H9 (cell line): ENCODE data around the gene AFF1. TPM values are rescaled to one million over a fixed set of nuclear protein-coding genes. Genes with fewer than 3 reads are reported as not detected.

Source experiments
- DNase-seq: peaks from one replicate; pipeline ENCODE4 v3.0.0-alpha.2; 2017
- H2AFZ ChIP-seq: one replicate; pipeline ENCODE4 v1.6.1; 2013; ENCODE audit warnings: mild to moderate bottlenecking, low read length, control low read depth, moderate library complexity
- H2AK5ac ChIP-seq: 2 replicates; pipeline ENCODE4 v1.6.1; 2013; ENCODE audit warnings: low read length, control low read depth, mixed read lengths; ENCODE audit not compliant: insufficient read length
- H2BK120ac ChIP-seq: one replicate; pipeline ENCODE4 v1.6.1; 2013; ENCODE audit warnings: low read depth, mild to moderate bottlenecking, low read length, control low read depth, inconsistent platforms; ENCODE audit not compliant: poor library complexity, severe bottlenecking
- H2BK12ac ChIP-seq: 2 replicates; pipeline ENCODE4 v1.6.1; 2013; ENCODE audit warnings: low read length, control low read depth, mixed read lengths, low read depth; ENCODE audit not compliant: insufficient read length
- H2BK15ac ChIP-seq: 2 replicates; pipeline ENCODE4 v1.6.1; 2013; ENCODE audit warnings: low read depth, low read length, control low read depth
- H2BK20ac ChIP-seq: one replicate; pipeline ENCODE4 v1.6.1; 2013; ENCODE audit warnings: low read depth, mild to moderate bottlenecking, low read length, control low read depth, inconsistent platforms; ENCODE audit not compliant: poor library complexity, severe bottlenecking
- H2BK5ac ChIP-seq: 2 replicates; pipeline ENCODE4 v1.6.1; 2013; ENCODE audit warnings: low read length, control low read depth, mixed read lengths; ENCODE audit not compliant: insufficient read length
- H3K14ac ChIP-seq: 2 replicates; pipeline ENCODE4 v1.6.1; 2013; ENCODE audit warnings: low read length, control low read depth; ENCODE audit not compliant: insufficient read depth
- H3K18ac ChIP-seq: 2 replicates; pipeline ENCODE4 v1.6.1; 2013; ENCODE audit warnings: low read depth, mild to moderate bottlenecking, mixed read lengths, low read length, control low read depth; ENCODE audit not compliant: insufficient read length
- H3K23ac ChIP-seq: 2 replicates; pipeline ENCODE4 v1.6.1; 2013; ENCODE audit warnings: low read length, control low read depth, mixed read lengths, low read depth; ENCODE audit not compliant: insufficient read length
- H3K23me2 ChIP-seq: 2 replicates; pipeline ENCODE4 v1.6.1; 2013; ENCODE audit warnings: low read depth, mild to moderate bottlenecking, mixed read lengths, low read length, control low read depth; ENCODE audit not compliant: insufficient read length, poor library complexity, severe bottlenecking
- H3K27ac ChIP-seq: 2 replicates; pipeline ENCODE4 v1.5.1; 2013; ENCODE audit warnings: low read length, control low read depth, mixed read lengths, low read depth; ENCODE audit not compliant: insufficient read length
- H3K27me3 ChIP-seq: 2 replicates; pipeline ENCODE4 v1.6.1; 2013; ENCODE audit warnings: low read length, control low read depth, inconsistent platforms; ENCODE audit not compliant: insufficient read depth
- H3K4ac ChIP-seq: 2 replicates; pipeline ENCODE4 v1.6.1; 2013; ENCODE audit warnings: low read depth, mild to moderate bottlenecking, control low read depth, inconsistent platforms, low read length, moderate library complexity
- H3K4me1 ChIP-seq: 2 replicates; pipeline ENCODE4 v1.6.1; 2013; ENCODE audit warnings: low read length, control low read depth, inconsistent platforms; ENCODE audit not compliant: insufficient read depth
- H3K4me2 ChIP-seq: 2 replicates; pipeline ENCODE4 v1.6.1; 2013; ENCODE audit warnings: low read length, control low read depth, mixed read lengths; ENCODE audit not compliant: insufficient read length, insufficient read depth
- H3K56ac ChIP-seq: 2 replicates; pipeline ENCODE4 v1.6.1; 2013; ENCODE audit warnings: low read depth, mild to moderate bottlenecking, mixed read lengths, low read length, control low read depth; ENCODE audit not compliant: insufficient read length
- H3K79me1 ChIP-seq: 2 replicates; pipeline ENCODE4 v1.6.1; 2013; ENCODE audit warnings: low read depth, mild to moderate bottlenecking, moderate library complexity, low read length, control low read depth, inconsistent platforms; ENCODE audit not compliant: insufficient read depth, poor library complexity, severe bottlenecking
- H3K79me2 ChIP-seq: 2 replicates; pipeline ENCODE4 v1.6.1; 2013; ENCODE audit warnings: low read length, control low read depth, inconsistent platforms; ENCODE audit not compliant: insufficient read depth
- H3K9ac ChIP-seq: 2 replicates; pipeline ENCODE4 v1.6.1; 2013; ENCODE audit warnings: low read length, control low read depth, mixed read lengths; ENCODE audit not compliant: insufficient read length; ENCODE audit errors: extremely low read depth
- H3K9me3 ChIP-seq: one replicate; pipeline ENCODE4 v1.6.1; 2013; ENCODE audit warnings: low read depth, low read length, inconsistent platforms; ENCODE audit not compliant: control insufficient read depth
- H3T11ph ChIP-seq: one replicate; pipeline ENCODE4 v1.6.1; 2013; ENCODE audit warnings: mild to moderate bottlenecking, low read length, control low read depth, inconsistent platforms
- H4K20me1 ChIP-seq: one replicate; pipeline ENCODE4 v1.6.1; 2013; ENCODE audit not compliant: control insufficient read depth, insufficient read length, insufficient read depth
- H4K5ac ChIP-seq: 2 replicates; pipeline ENCODE4 v1.6.1; 2013; ENCODE audit warnings: low read depth, mild to moderate bottlenecking, mixed read lengths, low read length, control low read depth; ENCODE audit not compliant: insufficient read length
- H4K8ac ChIP-seq: replicated peaks from 2 replicates; pipeline ENCODE4 v1.6.1; 2013; ENCODE audit warnings: low read length, control low read depth, mixed read lengths, low read depth; ENCODE audit not compliant: insufficient read length
- H4K91ac ChIP-seq: 2 replicates; pipeline ENCODE4 v1.6.1; 2013; ENCODE audit warnings: low read depth, mild to moderate bottlenecking, moderate library complexity, mixed read lengths, low read length, control low read depth; ENCODE audit not compliant: insufficient read length
- H3K27ac Mint-ChIP-seq, 3 experiments: 2 replicates in 2 of 3; 3 replicates in 1 of 3; pipeline ENCODE4 v1.8.0; 2020 to 2021; ENCODE audit warnings: mixed read lengths in 3 of 3, mild to moderate bottlenecking in 1 of 3, moderate library complexity in 1 of 3
- H3K27me3 Mint-ChIP-seq: 2 replicates; pipeline ENCODE4 v1.8.0; 2021; ENCODE audit warnings: low read depth, mild to moderate bottlenecking, moderate library complexity, mixed read lengths
- H3K36me3 Mint-ChIP-seq, 3 experiments: 2 replicates in 2 of 3; 3 replicates in 1 of 3; pipeline ENCODE4 v1.8.0; 2020 to 2021; ENCODE audit warnings: low read depth in 3 of 3, mixed read lengths in 3 of 3; ENCODE audit not compliant: insufficient read depth in 1 of 3
- H3K4me1 Mint-ChIP-seq, 2 experiments: 2 replicates each; pipeline ENCODE4 v1.8.0; 2020; ENCODE audit warnings: mixed read lengths in 2 of 2
- H3K4me3 Mint-ChIP-seq, 2 experiments: 2 replicates in 1 of 2; 3 replicates in 1 of 2; pipeline ENCODE4 v1.8.0; 2020 to 2021; ENCODE audit warnings: mild to moderate bottlenecking in 2 of 2, mixed read lengths in 2 of 2, moderate library complexity in 1 of 2
- H3K9me3 Mint-ChIP-seq, 2 experiments: 2 replicates in 1 of 2; 3 replicates in 1 of 2; pipeline ENCODE4 v1.8.0; 2020; ENCODE audit warnings: mild to moderate bottlenecking in 2 of 2, mixed read lengths in 2 of 2, moderate library complexity in 1 of 2
- CTCF ChIP-seq: fragments of 200-600 bp; sonication (generic); conservative IDR thresholded peaks from 3 replicates; pipeline ENCODE4 v1.8.0; 2021; ENCODE audit warnings: antibody characterized with exemption, mild to moderate bottlenecking
- WGBS: extraction: QIAGEN DNeasy Blood & Tissue Kit; methylation state at CpG from one replicate; pipeline ENCODE4 v1.1.7; 2013; ENCODE audit warnings: missing lambda C conversion rate, low lambda C conversion rate, mixed read lengths; ENCODE audit not compliant: insufficient read length; ENCODE audit errors: extremely low coverage; 5-methylcytosine and 5-hydroxymethylcytosine counted together
- total RNA-seq: library from RNA; stranded (reverse); gene quantifications from 2 replicates; pipeline ENCODE4 v1.2.1, GENCODE V29; 2021

Gene AFF1
- total RNA-seq, 1 experiment from 2014 or later, result 74.5 TPM

GRCh38 chr4:86999136-86999643 lies 64.4 kb downstream of the AFF1 start:
- Mint-ChIP-seq H3K27me3 (no peaks in the 10 kb centered on the region), H3K9me3 (peaks cover 4 to 7% of the 10 kb centered on the region in 2 experiments), H3K4me3 (no peak overlapping the region), H3K36me3 (peaks cover 9 to 12% (median 9%) of the 10 kb centered on the region in 3 experiments), H3K27ac (peak overlapping the region in 2 of 3 experiments; percentile 49 to 92; a peak in 5 of 7 replicates), H3K4me1 (peaks cover 63 to 73% of the 10 kb centered on the region in 2 experiments)
- no peak overlapping the region for H3K18ac ChIP-seq
- H3T11ph ChIP-seq, result no peak overlapping the region
- no peak overlapping the region for H3K4ac ChIP-seq
- H3K23me2 ChIP-seq, result no peaks in the 10 kb centered on the region
- TF ChIP-seq CTCF, result no peak
- H4K20me1 ChIP-seq, result no peaks in the 10 kb centered on the region
- peak overlapping the region; percentile 49 for H3K27ac ChIP-seq
- no peak overlapping the region for H3K9ac ChIP-seq
- H3K4me2 ChIP-seq, result no peak overlapping the region
- H3K23ac ChIP-seq, result peak overlapping the region; percentile 23
- WGBS, result no CpG with 5 or more reads among the region's 1 CpG
- H3K56ac ChIP-seq, result no peak overlapping the region
- no peak overlapping the region for H2AFZ ChIP-seq
- H4K91ac ChIP-seq, result no peak overlapping the region
- no peak overlapping the region for H4K5ac ChIP-seq
- H3K14ac ChIP-seq, result no peak overlapping the region; the same call in 1 of the 2 replicates
- H2BK20ac ChIP-seq, result no peak overlapping the region
- H2BK5ac ChIP-seq, result no peak overlapping the region
- peaks cover 2% of the 10 kb centered on the region for H3K79me1 ChIP-seq
- peaks cover 7% of the 10 kb centered on the region; the same call in 1 of the 2 replicates for H3K79me2 ChIP-seq
- H2AK5ac ChIP-seq, result peak overlapping the region; percentile 99
- H2BK15ac ChIP-seq, result no peak overlapping the region
- H3K9me3 ChIP-seq, result no peaks in the 10 kb centered on the region
- no peaks in the 10 kb centered on the region for H3K27me3 ChIP-seq
- DNase-seq, result no peak
- H4K8ac ChIP-seq, result no peak overlapping the region
- H2BK120ac ChIP-seq, result no peak overlapping the region
- H3K4me1 ChIP-seq, result peaks cover 19% of the 10 kb centered on the region
- no peak overlapping the region for H2BK12ac ChIP-seq
